GM18858 (cell line): ENCODE measurements around the gene ANXA10.
"Not testable (repeated sequence)": the region's sequence is repeated elsewhere in the genome, so short reads cannot be mapped to it uniquely, and the experiment has no call there.

Source experiments
- ATAC-seq: cut with Tn5 transposase; IDR thresholded peaks from one replicate; pipeline ENCODE4 v1.9.1; 2021; ENCODE audit not compliant: unreplicated experiment

Gene ANXA10

GRCh38 chr4:168118116-168118655 is 25.8 kb downstream of the ANXA10 start:
- ATAC-seq: no peak

GRCh38 chr4:168119100-168119499 is 26.8 kb downstream of the ANXA10 start:
- no peak for ATAC-seq

- no peak for ATAC-seq
These were observed 27.6 kb downstream of the ANXA10 start for GRCh38 chr4:168119890-168120289.

- ATAC-seq: no peak
These were observed 28.5 kb downstream of the ANXA10 start for GRCh38 chr4:168120811-168121210.

- no peak for ATAC-seq
These were observed 31.8 kb downstream of the ANXA10 start for GRCh38 chr4:168124008-168124641.

GRCh38 chr4:168126952-168127351 is 34.6 kb downstream of the ANXA10 start:
- no peak for ATAC-seq

GRCh38 chr4:168128601-168129000 is 36.3 kb downstream of the ANXA10 start:
- ATAC-seq: no peak

GRCh38 chr4:168129046-168129772 is 36.9 kb downstream of the ANXA10 start:
- ATAC-seq: no peak

- no peak for ATAC-seq
These were observed 37.5 kb downstream of the ANXA10 start for GRCh38 chr4:168129802-168130201.

GRCh38 chr4:168131196-168131595 is 38.9 kb downstream of the ANXA10 start:
- no peak for ATAC-seq

GRCh38 chr4:168134651-168135050 is 42.3 kb downstream of the ANXA10 start:
- ATAC-seq: no peak

- ATAC-seq: not testable (repeated sequence)
These were observed 43.5 kb downstream of the ANXA10 start for GRCh38 chr4:168135860-168136259.

- peak; percentile 45 for ATAC-seq
These were observed 45.4 kb downstream of the ANXA10 start for GRCh38 chr4:168137695-168138094.

GRCh38 chr4:168138143-168138542 is 45.8 kb downstream of the ANXA10 start:
- ATAC-seq: no peak

GRCh38 chr4:168139336-168139735 is 47.0 kb downstream of the ANXA10 start:
- ATAC-seq: no peak

- ATAC-seq: no peak
These were observed 49.4 kb downstream of the ANXA10 start for GRCh38 chr4:168141733-168142132.

GRCh38 chr4:168143601-168144000 is 51.3 kb downstream of the ANXA10 start:
- no peak for ATAC-seq

- ATAC-seq: no peak
These were observed 58.2 kb downstream of the ANXA10 start for GRCh38 chr4:168150420-168151050.

GRCh38 chr4:168151327-168151726 is 59.0 kb downstream of the ANXA10 start:
- no peak for ATAC-seq

- ATAC-seq: peak; percentile 49
These were observed 60.6 kb downstream of the ANXA10 start for GRCh38 chr4:168152837-168153500.
